Lower leg skin (tissue), 4 donors: ENCODE results near the gene TBC1D19. TPM values are rescaled to one million over a fixed set of nuclear protein-coding genes. Genes with fewer than 3 reads are reported as not detected.
"Not testable (repeated sequence)": the region's sequence is repeated elsewhere in the genome, so short reads cannot be mapped to it uniquely, and the experiment has no call there.

Experiments used
- DNase-seq, 2 donors: peaks; one replicate each; pipeline ENCODE4 v3.0.0-alpha.2; 2019; ENCODE audit warnings: low spot score in 2 of 2
- H3K4me3 ChIP-seq: fragments of 200-600 bp; sonication (generic); 2 replicates; pipeline ENCODE4 v1.5.1; 2017; ENCODE audit warnings: mild to moderate bottlenecking, low read depth; ENCODE audit not compliant: poor library complexity, severe bottlenecking
- CTCF ChIP-seq, 3 donors: fragments of 450-650 bp; IDR thresholded peaks; one replicate each; pipeline ENCODE4 v1.5.1; 2016; ENCODE audit warnings: antibody characterized with exemption in 3 of 3, mild to moderate bottlenecking in 3 of 3, moderate library complexity in 2 of 3
- POLR2A ChIP-seq, 2 donors: fragments of 450-650 bp; IDR thresholded peaks; one replicate each; pipeline ENCODE4 v1.6.1; 2016 to 2017; ENCODE audit warnings: antibody characterized with exemption in 2 of 2, mild to moderate bottlenecking in 1 of 2, moderate library complexity in 1 of 2
- WGBS, 2 donors: methylation state at CpG; one replicate each; pipeline ENCODE4 v1.1.5; 2018; 5-methylcytosine and 5-hydroxymethylcytosine counted together
- intact Hi-C: fragments of 100-400 bp; cut with DNase I; formaldehyde crosslinking; loops from one replicate; pipeline ENCODE4 v1.15.0; 2023; ENCODE audit warnings: low total_unique reads
- total RNA-seq, 4 donors: library from RNA; depleted of rRNA; stranded (reverse); fragments of >200 nt; gene quantifications; one replicate each; pipeline ENCODE4 v1.1.0, GENCODE V29; 2016

Gene TBC1D19
- total RNA-seq, 4 donors from 2014 or later: 7.5 to 15.7 (median 9.0) TPM

- H3K4me3 ChIP-seq: no peak overlapping the region
- no peak for TF ChIP-seq CTCF (IDR thresholded peaks at IDR 0.05)
- TF ChIP-seq POLR2A (IDR thresholded peaks at IDR 0.05): no peak
- intact Hi-C loops: no loop called here
- 62 to 75% methylated on average over 3 of the region's 3 CpGs for WGBS, 2 donors
- no peak for DNase-seq
These were observed 106.6 kb downstream of the TBC1D19 start for GRCh38 chr4:26690506-26690905.

GRCh38 chr4:26692014-26692726 lies 108.3 kb downstream of the TBC1D19 start:
- 80 to 88% methylated on average over 4 of the region's 4 CpGs for WGBS, 2 donors
- intact Hi-C loops: no loop called here
- no peak for DNase-seq
- TF ChIP-seq POLR2A (IDR thresholded peaks at IDR 0.05): no peak
- TF ChIP-seq CTCF (IDR thresholded peaks at IDR 0.05): no peak
- H3K4me3 ChIP-seq: no peak overlapping the region

GRCh38 chr4:26694131-26694530 lies 110.2 kb downstream of the TBC1D19 start:
- 96 to 100% methylated on average over 12 to 13 of the region's 13 CpGs for WGBS, 2 donors
- H3K4me3 ChIP-seq, DNase-seq, intact Hi-C loops: not testable (repeated sequence)

- TF ChIP-seq CTCF (IDR thresholded peaks at IDR 0.05) (no peak), POLR2A (IDR thresholded peaks at IDR 0.05) (no peak)
- 49 to 67% methylated on average over 1 of the region's 1 CpG for WGBS, 2 donors
- DNase-seq: no peak
- intact Hi-C loops: no loop called here
- no peak overlapping the region for H3K4me3 ChIP-seq
These were observed 116.2 kb downstream of the TBC1D19 start for GRCh38 chr4:26700110-26700509.

GRCh38 chr4:26701095-26701494 lies 117.2 kb downstream of the TBC1D19 start:
- 72 to 80% methylated on average over 2 of the region's 2 CpGs for WGBS, 2 donors
- TF ChIP-seq POLR2A (IDR thresholded peaks at IDR 0.05) (no peak), CTCF (IDR thresholded peaks at IDR 0.05) (no peak)
- no peak for DNase-seq
- intact Hi-C loops: no loop called here
- H3K4me3 ChIP-seq: no peak overlapping the region

- no peak for TF ChIP-seq POLR2A (IDR thresholded peaks at IDR 0.05)
- no peak for TF ChIP-seq CTCF (IDR thresholded peaks at IDR 0.05)
- intact Hi-C loops: no loop called here
- no peak overlapping the region for H3K4me3 ChIP-seq
- no peak for DNase-seq
These were observed 117.9 kb downstream of the TBC1D19 start for GRCh38 chr4:26701786-26702227.
